DOHH2 (cell line): Measurements from ENCODE around the gene CABP4.

ENCODE experiments used
- H3F3A ChIP-seq: fragments of 200-600 bp; sonication (generic), shearing (Covaris generic); 2 replicates; pipeline ENCODE4 v1.6.0; 2016; ENCODE audit warnings: antibody characterized with exemption, mild to moderate bottlenecking; ENCODE audit not compliant: control insufficient read depth, insufficient read depth
- H3K27ac ChIP-seq: fragments of 200-600 bp; sonication (generic); 2 replicates; pipeline ENCODE4 v1.5.1; 2014; ENCODE audit warnings: low read depth, mild to moderate bottlenecking, low read length, moderate library complexity
- H3K27me3 ChIP-seq: fragments of 200-600 bp; sonication (generic); 2 replicates; pipeline ENCODE4 v1.6.1; 2014; ENCODE audit warnings: mild to moderate bottlenecking, low read length, mixed read lengths; ENCODE audit not compliant: control insufficient read depth
- H3K36me3 ChIP-seq: fragments of 200-600 bp; sonication (generic); 2 replicates; pipeline ENCODE4 v1.6.1; 2014; ENCODE audit warnings: mild to moderate bottlenecking, low read length, moderate library complexity, mixed read lengths; ENCODE audit not compliant: control insufficient read depth
- H3K4me1 ChIP-seq: fragments of 200-600 bp; sonication (generic); 2 replicates; pipeline ENCODE4 v1.6.1; 2014; ENCODE audit warnings: mild to moderate bottlenecking, low read length, mixed read lengths; ENCODE audit not compliant: control insufficient read depth
- H3K4me2 ChIP-seq: fragments of 200-600 bp; sonication (generic); 2 replicates; pipeline ENCODE4 v1.6.0; 2014; ENCODE audit warnings: mild to moderate bottlenecking, low read length, moderate library complexity
- H3K4me3 ChIP-seq: fragments of 200-600 bp; sonication (generic); 2 replicates; pipeline ENCODE4 v1.5.1; 2014; ENCODE audit warnings: mild to moderate bottlenecking, low read length, mixed read lengths
- H3K79me2 ChIP-seq: fragments of 200-600 bp; sonication (generic); 2 replicates; pipeline ENCODE4 v1.6.1; 2014; ENCODE audit warnings: mild to moderate bottlenecking, low read length, mixed read lengths; ENCODE audit not compliant: control insufficient read depth
- H3K9me2 ChIP-seq: fragments of 200-600 bp; sonication (generic); replicated peaks from 2 replicates; pipeline ENCODE4 v1.6.1; 2014; ENCODE audit warnings: mild to moderate bottlenecking, low read length, mixed read lengths; ENCODE audit not compliant: control insufficient read depth
- H3K9me3 ChIP-seq: fragments of 200-600 bp; sonication (generic); 2 replicates; pipeline ENCODE4 v1.6.1; 2014; ENCODE audit warnings: antibody characterized with exemption, low read length, mixed read lengths; ENCODE audit not compliant: control insufficient read depth, insufficient read depth
- H4K20me1 ChIP-seq: fragments of 200-600 bp; sonication (generic); 2 replicates; pipeline ENCODE4 v1.6.0; 2014; ENCODE audit warnings: low read depth, mild to moderate bottlenecking, antibody characterized with exemption, low read length, moderate library complexity; ENCODE audit not compliant: control insufficient read depth, insufficient read depth
- EZH2phosphoT487 ChIP-seq: fragments of 200-600 bp; sonication (generic); IDR thresholded peaks from 2 replicates; pipeline ENCODE4 v1.6.1; 2017; ENCODE audit warnings: borderline replicate concordance, mild to moderate bottlenecking, antibody characterized with exemption, low read length, moderate library complexity, mixed read lengths
- TF ChIP-seq, protein P1 (sequence below): fragments of 200-600 bp; sonication (generic); IDR thresholded peaks from one replicate; pipeline ENCODE4 v1.5.1; 2014; ENCODE audit warnings: antibody characterized with exemption, mild to moderate bottlenecking, low read depth, low read length; ENCODE audit not compliant: poor library complexity, severe bottlenecking

The CABP4 gene

DNA sequence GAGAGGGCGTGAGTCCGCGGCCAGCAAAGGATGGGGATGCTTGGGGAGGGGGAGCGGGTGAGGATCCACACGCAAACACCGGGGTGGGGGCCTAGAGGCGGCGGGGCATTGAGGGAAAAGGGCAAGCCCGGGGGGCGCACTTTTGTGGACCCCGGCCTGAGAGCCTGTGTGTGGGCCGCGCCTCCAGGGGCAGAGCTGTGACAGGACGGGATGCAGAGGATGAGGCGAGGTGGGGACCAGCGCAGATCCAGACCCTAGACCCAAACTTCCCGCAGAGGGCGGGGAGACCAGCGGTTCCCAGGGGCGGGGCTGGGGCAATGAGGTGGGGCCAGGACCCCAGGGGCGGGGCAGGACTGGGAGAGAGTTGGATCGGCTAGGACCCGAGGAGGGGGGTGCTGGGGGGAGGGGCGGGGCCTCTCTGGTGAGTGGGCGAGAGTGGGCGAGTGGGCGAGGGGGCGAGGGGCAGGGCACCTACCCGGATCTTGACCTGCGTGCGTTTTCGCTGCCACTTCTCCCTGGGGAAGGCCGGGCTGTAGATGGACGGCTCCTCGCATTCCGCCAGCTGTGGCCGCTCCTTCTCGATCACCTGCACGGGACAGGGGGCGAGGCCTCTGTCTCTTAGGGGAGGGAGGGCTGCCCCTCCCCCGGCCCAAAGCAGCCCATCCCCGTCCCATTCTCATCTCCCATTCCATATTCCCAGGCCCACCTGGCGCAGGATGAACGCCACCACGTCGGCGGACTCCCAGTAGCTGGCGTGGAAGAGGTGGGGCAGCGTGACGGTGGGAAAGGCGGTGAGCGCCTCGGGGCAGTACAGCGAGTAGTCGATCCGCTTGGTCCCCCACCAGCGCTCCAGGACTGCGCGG, 39.4 kb downstream of the CABP4 start:
- no peak overlapping the region for H3K4me3 ChIP-seq
- no peaks in the 10 kb centered on the region for H4K20me1 ChIP-seq
- no peak overlapping the region for H3K4me2 ChIP-seq
- no peak for TF ChIP-seq EZH2phosphoT487
- TF ChIP-seq, protein P1, sequence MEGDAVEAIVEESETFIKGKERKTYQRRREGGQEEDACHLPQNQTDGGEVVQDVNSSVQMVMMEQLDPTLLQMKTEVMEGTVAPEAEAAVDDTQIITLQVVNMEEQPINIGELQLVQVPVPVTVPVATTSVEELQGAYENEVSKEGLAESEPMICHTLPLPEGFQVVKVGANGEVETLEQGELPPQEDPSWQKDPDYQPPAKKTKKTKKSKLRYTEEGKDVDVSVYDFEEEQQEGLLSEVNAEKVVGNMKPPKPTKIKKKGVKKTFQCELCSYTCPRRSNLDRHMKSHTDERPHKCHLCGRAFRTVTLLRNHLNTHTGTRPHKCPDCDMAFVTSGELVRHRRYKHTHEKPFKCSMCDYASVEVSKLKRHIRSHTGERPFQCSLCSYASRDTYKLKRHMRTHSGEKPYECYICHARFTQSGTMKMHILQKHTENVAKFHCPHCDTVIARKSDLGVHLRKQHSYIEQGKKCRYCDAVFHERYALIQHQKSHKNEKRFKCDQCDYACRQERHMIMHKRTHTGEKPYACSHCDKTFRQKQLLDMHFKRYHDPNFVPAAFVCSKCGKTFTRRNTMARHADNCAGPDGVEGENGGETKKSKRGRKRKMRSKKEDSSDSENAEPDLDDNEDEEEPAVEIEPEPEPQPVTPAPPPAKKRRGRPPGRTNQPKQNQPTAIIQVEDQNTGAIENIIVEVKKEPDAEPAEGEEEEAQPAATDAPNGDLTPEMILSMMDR, result no peak
- peaks cover 74% of the 10 kb centered on the region for H3K36me3 ChIP-seq
- H3F3A ChIP-seq, result peaks cover 4% of the 10 kb centered on the region; the same call in 1 of the 2 replicates
- no peak overlapping the region for H3K27ac ChIP-seq
- no peaks in the 10 kb centered on the region for H3K9me3 ChIP-seq
- H3K4me1 ChIP-seq, result no peaks in the 10 kb centered on the region
- no peaks in the 10 kb centered on the region for H3K79me2 ChIP-seq
- H3K27me3 ChIP-seq, result no peaks in the 10 kb centered on the region
- H3K9me2 ChIP-seq, result no peaks in the 10 kb centered on the region

- Histone ChIP-seq H3K27ac (no peak overlapping the region), H4K20me1 (no peaks in the 10 kb centered on the region), H3K4me1 (no peaks in the 10 kb centered on the region), H3K79me2 (no peaks in the 10 kb centered on the region), H3F3A (peaks cover 4% of the 10 kb centered on the region; the same call in 1 of the 2 replicates), H3K4me3 (no peak overlapping the region), H3K36me3 (peaks cover 74% of the 10 kb centered on the region), H3K27me3 (no peaks in the 10 kb centered on the region), H3K9me2 (no peaks in the 10 kb centered on the region), H3K4me2 (no peak overlapping the region), H3K9me3 (no peaks in the 10 kb centered on the region)
- no peak for TF ChIP-seq EZH2phosphoT487
These were observed 40.3 kb downstream of the CABP4 start for GRCh38 chr11:67495234-67496005.

- H3K4me1 ChIP-seq, result no peaks in the 10 kb centered on the region
These were observed 41.0 kb downstream of the CABP4 start for GRCh38 chr11:67496113-67496512.

More at GRCh38 chr11:67496113-67496512, 41.0 kb downstream of the CABP4 start:
- no peaks in the 10 kb centered on the region for H3K79me2 ChIP-seq
- TF ChIP-seq, protein P1, result no peak
- no peak for TF ChIP-seq EZH2phosphoT487
- peaks cover under 1% of the 10 kb centered on the region; the same call in 1 of the 2 replicates for H3F3A ChIP-seq
- H4K20me1 ChIP-seq, result no peaks in the 10 kb centered on the region
- H3K27me3 ChIP-seq, result no peaks in the 10 kb centered on the region
- no peaks in the 10 kb centered on the region for H3K9me3 ChIP-seq
- peaks cover 74% of the 10 kb centered on the region for H3K36me3 ChIP-seq
- no peak overlapping the region for H3K4me3 ChIP-seq
- no peaks in the 10 kb centered on the region for H3K9me2 ChIP-seq
- no peak overlapping the region for H3K4me2 ChIP-seq
- no peak overlapping the region for H3K27ac ChIP-seq
